Calu3 (cell line): ENCODE measurements around the gene APLNR. TPM values are rescaled to one million over a fixed set of nuclear protein-coding genes. Genes with fewer than 3 reads are reported as not detected.

ENCODE experiments used
- BruUV-seq: library from RNA; stranded (reverse); fragments of 400-500 nt; replicated peaks from 2 replicates; lab custom pipeline; 2021; lab: Mats Ljungman, UMichigan
- CTCF ChIA-PET: fragments of 300-600 bp; sonication (Branson Sonifier 250); formaldehyde crosslinking; loops from one replicate; lab custom pipeline; 2022; ENCODE audit warnings: antibody characterized with exemption; lab: Charles Lee
- DNase-seq: peaks from one replicate; pipeline ENCODE4 v3.0.0; 2022
- H3K27ac Mint-ChIP-seq: one replicate; pipeline ENCODE4 v1.8.0; 2022; ENCODE audit warnings: mixed read lengths; ENCODE audit not compliant: unreplicated experiment
- H3K27me3 Mint-ChIP-seq: one replicate; pipeline ENCODE4 v1.8.0; 2022; ENCODE audit warnings: mixed read lengths; ENCODE audit not compliant: unreplicated experiment
- H3K36me3 Mint-ChIP-seq: one replicate; pipeline ENCODE4 v1.8.0; 2022; ENCODE audit warnings: mild to moderate bottlenecking, moderate library complexity, mixed read lengths; ENCODE audit not compliant: insufficient read depth, unreplicated experiment
- H3K4me1 Mint-ChIP-seq: one replicate; pipeline ENCODE4 v1.8.0; 2022; ENCODE audit warnings: mild to moderate bottlenecking, low read depth, mixed read lengths; ENCODE audit not compliant: unreplicated experiment
- H3K4me3 Mint-ChIP-seq: one replicate; pipeline ENCODE4 v1.8.0; 2022; ENCODE audit warnings: mild to moderate bottlenecking, low read depth, moderate library complexity, mixed read lengths; ENCODE audit not compliant: unreplicated experiment
- H3K9me3 Mint-ChIP-seq: one replicate; pipeline ENCODE4 v1.8.0; 2022; ENCODE audit warnings: low read depth, mixed read lengths; ENCODE audit not compliant: unreplicated experiment
- CTCF ChIP-seq: fragments of 200-600 bp; IDR thresholded peaks from one replicate; pipeline ENCODE4 v1.8.0; 2022; ENCODE audit warnings: antibody characterized with exemption; ENCODE audit not compliant: unreplicated experiment
- intact Hi-C: fragments of 100-400 bp; cut with micrococcal nuclease; formaldehyde crosslinking; loops from one replicate; pipeline ENCODE4 v1.10.0; 2022; ENCODE audit not compliant: unreplicated experiment
- total RNA-seq: library from RNA; stranded (reverse); gene quantifications from 2 replicates; pipeline ENCODE4 v1.2.3, GENCODE V29; 2022

Gene APLNR
- total RNA-seq, 1 experiment from 2014 or later: not detected

DNA sequence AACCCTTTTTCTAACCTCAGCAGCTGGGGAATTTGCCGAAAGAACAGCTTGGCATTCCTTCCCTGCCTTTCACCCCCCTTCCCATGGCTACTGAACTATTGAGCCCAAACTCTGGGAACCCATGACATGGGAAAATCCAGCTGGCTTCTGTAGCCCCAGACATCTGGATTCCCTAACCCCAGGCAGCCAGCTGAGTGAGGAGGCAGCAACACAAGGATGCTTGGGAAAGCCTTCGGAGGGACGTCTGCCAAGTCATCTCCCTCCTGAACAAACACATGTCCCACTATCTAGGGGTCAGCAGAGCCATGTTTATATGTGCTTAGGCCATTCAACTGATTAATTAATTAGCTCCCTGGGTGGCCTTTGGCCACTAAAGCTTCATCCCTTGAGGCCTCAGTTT is 33.7 kb downstream of the APLNR start:
- CTCF ChIA-PET: no interaction called here
- intact Hi-C loops: no loop called here
- H3K9me3 Mint-ChIP-seq: no peaks in the 10 kb centered on the region
- H3K27ac Mint-ChIP-seq: no peak overlapping the region
- no peak for TF ChIP-seq CTCF
- H3K27me3 Mint-ChIP-seq: peaks cover 61% of the 10 kb centered on the region
- H3K4me3 Mint-ChIP-seq: no peak overlapping the region
- BruUV-seq: no TSS peak
- no peaks in the 10 kb centered on the region for H3K36me3 Mint-ChIP-seq
- no peaks in the 10 kb centered on the region for H3K4me1 Mint-ChIP-seq
- no peak for DNase-seq

GRCh38 chr11:57202281-57202680 is 34.8 kb downstream of the APLNR start:
- Mint-ChIP-seq H3K4me3 (no peak overlapping the region), H3K27ac (no peak overlapping the region), H3K4me1 (no peaks in the 10 kb centered on the region), H3K9me3 (no peaks in the 10 kb centered on the region), H3K36me3 (no peaks in the 10 kb centered on the region), H3K27me3 (peaks cover 53% of the 10 kb centered on the region)
- DNase-seq: no peak
- intact Hi-C loops: no loop called here
- CTCF ChIA-PET: no interaction called here
- no peak for TF ChIP-seq CTCF
- no TSS peak for BruUV-seq

- BruUV-seq: no TSS peak
- no peak for TF ChIP-seq CTCF
Observed at GRCh38 chr11:57200917-57201316, 36.1 kb downstream of the APLNR start.

GRCh38 chr11:57199330-57199729 is 37.7 kb downstream of the APLNR start:
- Mint-ChIP-seq H3K27ac (no peak overlapping the region), H3K4me1 (no peaks in the 10 kb centered on the region), H3K4me3 (no peak overlapping the region), H3K9me3 (no peaks in the 10 kb centered on the region), H3K36me3 (no peaks in the 10 kb centered on the region), H3K27me3 (peaks cover 54% of the 10 kb centered on the region)
- intact Hi-C loops: no loop called here
- CTCF ChIA-PET: no interaction called here
- no peak for DNase-seq
- BruUV-seq: no TSS peak
- no peak for TF ChIP-seq CTCF

More at GRCh38 chr11:57200917-57201316, 36.1 kb downstream of the APLNR start:
- H3K4me3 Mint-ChIP-seq: no peak overlapping the region
- peaks cover 50% of the 10 kb centered on the region for H3K27me3 Mint-ChIP-seq
- CTCF ChIA-PET: no interaction called here
- H3K9me3 Mint-ChIP-seq: no peaks in the 10 kb centered on the region
- no peaks in the 10 kb centered on the region for H3K36me3 Mint-ChIP-seq
- H3K27ac Mint-ChIP-seq: no peak overlapping the region
- H3K4me1 Mint-ChIP-seq: no peaks in the 10 kb centered on the region
- intact Hi-C loops: no loop called here
- DNase-seq: no peak
